H9 (cell line): ENCODE data around the gene MLLT3. TPM values are rescaled to one million over a fixed set of nuclear protein-coding genes. Genes with fewer than 3 reads are reported as not detected.

Experiments used
- DNase-seq: peaks from one replicate; pipeline ENCODE4 v3.0.0-alpha.2; 2017
- H2AFZ ChIP-seq: one replicate; pipeline ENCODE4 v1.6.1; 2013; ENCODE audit warnings: mild to moderate bottlenecking, low read length, control low read depth, moderate library complexity
- H2AK5ac ChIP-seq: 2 replicates; pipeline ENCODE4 v1.6.1; 2013; ENCODE audit warnings: low read length, control low read depth, mixed read lengths; ENCODE audit not compliant: insufficient read length
- H2BK120ac ChIP-seq: one replicate; pipeline ENCODE4 v1.6.1; 2013; ENCODE audit warnings: low read depth, mild to moderate bottlenecking, low read length, control low read depth, inconsistent platforms; ENCODE audit not compliant: poor library complexity, severe bottlenecking
- H2BK12ac ChIP-seq: 2 replicates; pipeline ENCODE4 v1.6.1; 2013; ENCODE audit warnings: low read length, control low read depth, mixed read lengths, low read depth; ENCODE audit not compliant: insufficient read length
- H2BK15ac ChIP-seq: 2 replicates; pipeline ENCODE4 v1.6.1; 2013; ENCODE audit warnings: low read depth, low read length, control low read depth
- H2BK20ac ChIP-seq: one replicate; pipeline ENCODE4 v1.6.1; 2013; ENCODE audit warnings: low read depth, mild to moderate bottlenecking, low read length, control low read depth, inconsistent platforms; ENCODE audit not compliant: poor library complexity, severe bottlenecking
- H2BK5ac ChIP-seq: 2 replicates; pipeline ENCODE4 v1.6.1; 2013; ENCODE audit warnings: low read length, control low read depth, mixed read lengths; ENCODE audit not compliant: insufficient read length
- H3K14ac ChIP-seq: 2 replicates; pipeline ENCODE4 v1.6.1; 2013; ENCODE audit warnings: low read length, control low read depth; ENCODE audit not compliant: insufficient read depth
- H3K18ac ChIP-seq: 2 replicates; pipeline ENCODE4 v1.6.1; 2013; ENCODE audit warnings: low read depth, mild to moderate bottlenecking, mixed read lengths, low read length, control low read depth; ENCODE audit not compliant: insufficient read length
- H3K23ac ChIP-seq: 2 replicates; pipeline ENCODE4 v1.6.1; 2013; ENCODE audit warnings: low read length, control low read depth, mixed read lengths, low read depth; ENCODE audit not compliant: insufficient read length
- H3K23me2 ChIP-seq: 2 replicates; pipeline ENCODE4 v1.6.1; 2013; ENCODE audit warnings: low read depth, mild to moderate bottlenecking, mixed read lengths, low read length, control low read depth; ENCODE audit not compliant: insufficient read length, poor library complexity, severe bottlenecking
- H3K27ac ChIP-seq: 2 replicates; pipeline ENCODE4 v1.5.1; 2013; ENCODE audit warnings: low read length, control low read depth, mixed read lengths, low read depth; ENCODE audit not compliant: insufficient read length
- H3K27me3 ChIP-seq: 2 replicates; pipeline ENCODE4 v1.6.1; 2013; ENCODE audit warnings: low read length, control low read depth, inconsistent platforms; ENCODE audit not compliant: insufficient read depth
- H3K4ac ChIP-seq: 2 replicates; pipeline ENCODE4 v1.6.1; 2013; ENCODE audit warnings: low read depth, mild to moderate bottlenecking, control low read depth, inconsistent platforms, low read length, moderate library complexity
- H3K4me1 ChIP-seq: 2 replicates; pipeline ENCODE4 v1.6.1; 2013; ENCODE audit warnings: low read length, control low read depth, inconsistent platforms; ENCODE audit not compliant: insufficient read depth
- H3K4me2 ChIP-seq: 2 replicates; pipeline ENCODE4 v1.6.1; 2013; ENCODE audit warnings: low read length, control low read depth, mixed read lengths; ENCODE audit not compliant: insufficient read length, insufficient read depth
- H3K56ac ChIP-seq: 2 replicates; pipeline ENCODE4 v1.6.1; 2013; ENCODE audit warnings: low read depth, mild to moderate bottlenecking, mixed read lengths, low read length, control low read depth; ENCODE audit not compliant: insufficient read length
- H3K79me1 ChIP-seq: 2 replicates; pipeline ENCODE4 v1.6.1; 2013; ENCODE audit warnings: low read depth, mild to moderate bottlenecking, moderate library complexity, low read length, control low read depth, inconsistent platforms; ENCODE audit not compliant: insufficient read depth, poor library complexity, severe bottlenecking
- H3K79me2 ChIP-seq: 2 replicates; pipeline ENCODE4 v1.6.1; 2013; ENCODE audit warnings: low read length, control low read depth, inconsistent platforms; ENCODE audit not compliant: insufficient read depth
- H3K9ac ChIP-seq: 2 replicates; pipeline ENCODE4 v1.6.1; 2013; ENCODE audit warnings: low read length, control low read depth, mixed read lengths; ENCODE audit not compliant: insufficient read length; ENCODE audit errors: extremely low read depth
- H3K9me3 ChIP-seq: one replicate; pipeline ENCODE4 v1.6.1; 2013; ENCODE audit warnings: low read depth, low read length, inconsistent platforms; ENCODE audit not compliant: control insufficient read depth
- H3T11ph ChIP-seq: one replicate; pipeline ENCODE4 v1.6.1; 2013; ENCODE audit warnings: mild to moderate bottlenecking, low read length, control low read depth, inconsistent platforms
- H4K20me1 ChIP-seq: one replicate; pipeline ENCODE4 v1.6.1; 2013; ENCODE audit not compliant: control insufficient read depth, insufficient read length, insufficient read depth
- H4K5ac ChIP-seq: 2 replicates; pipeline ENCODE4 v1.6.1; 2013; ENCODE audit warnings: low read depth, mild to moderate bottlenecking, mixed read lengths, low read length, control low read depth; ENCODE audit not compliant: insufficient read length
- H4K8ac ChIP-seq: replicated peaks from 2 replicates; pipeline ENCODE4 v1.6.1; 2013; ENCODE audit warnings: low read length, control low read depth, mixed read lengths, low read depth; ENCODE audit not compliant: insufficient read length
- H4K91ac ChIP-seq: 2 replicates; pipeline ENCODE4 v1.6.1; 2013; ENCODE audit warnings: low read depth, mild to moderate bottlenecking, moderate library complexity, mixed read lengths, low read length, control low read depth; ENCODE audit not compliant: insufficient read length
- H3K27ac Mint-ChIP-seq, 3 experiments: 2 replicates in 2 of 3; 3 replicates in 1 of 3; pipeline ENCODE4 v1.8.0; 2020 to 2021; ENCODE audit warnings: mixed read lengths in 3 of 3, mild to moderate bottlenecking in 1 of 3, moderate library complexity in 1 of 3
- H3K27me3 Mint-ChIP-seq: 2 replicates; pipeline ENCODE4 v1.8.0; 2021; ENCODE audit warnings: low read depth, mild to moderate bottlenecking, moderate library complexity, mixed read lengths
- H3K36me3 Mint-ChIP-seq, 3 experiments: 2 replicates in 2 of 3; 3 replicates in 1 of 3; pipeline ENCODE4 v1.8.0; 2020 to 2021; ENCODE audit warnings: low read depth in 3 of 3, mixed read lengths in 3 of 3; ENCODE audit not compliant: insufficient read depth in 1 of 3
- H3K4me1 Mint-ChIP-seq, 2 experiments: 2 replicates each; pipeline ENCODE4 v1.8.0; 2020; ENCODE audit warnings: mixed read lengths in 2 of 2
- H3K4me3 Mint-ChIP-seq, 2 experiments: 2 replicates in 1 of 2; 3 replicates in 1 of 2; pipeline ENCODE4 v1.8.0; 2020 to 2021; ENCODE audit warnings: mild to moderate bottlenecking in 2 of 2, mixed read lengths in 2 of 2, moderate library complexity in 1 of 2
- H3K9me3 Mint-ChIP-seq, 2 experiments: 2 replicates in 1 of 2; 3 replicates in 1 of 2; pipeline ENCODE4 v1.8.0; 2020; ENCODE audit warnings: mild to moderate bottlenecking in 2 of 2, mixed read lengths in 2 of 2, moderate library complexity in 1 of 2
- CTCF ChIP-seq: fragments of 200-600 bp; sonication (generic); conservative IDR thresholded peaks from 3 replicates; pipeline ENCODE4 v1.8.0; 2021; ENCODE audit warnings: antibody characterized with exemption, mild to moderate bottlenecking
- WGBS: extraction: QIAGEN DNeasy Blood & Tissue Kit; methylation state at CpG from one replicate; pipeline ENCODE4 v1.1.7; 2013; ENCODE audit warnings: missing lambda C conversion rate, low lambda C conversion rate, mixed read lengths; ENCODE audit not compliant: insufficient read length; ENCODE audit errors: extremely low coverage; 5-methylcytosine and 5-hydroxymethylcytosine counted together
- total RNA-seq: library from RNA; stranded (reverse); gene quantifications from 2 replicates; pipeline ENCODE4 v1.2.1, GENCODE V29; 2021

Gene MLLT3
- total RNA-seq, 1 experiment from 2014 or later: 3.9 TPM

DNA sequence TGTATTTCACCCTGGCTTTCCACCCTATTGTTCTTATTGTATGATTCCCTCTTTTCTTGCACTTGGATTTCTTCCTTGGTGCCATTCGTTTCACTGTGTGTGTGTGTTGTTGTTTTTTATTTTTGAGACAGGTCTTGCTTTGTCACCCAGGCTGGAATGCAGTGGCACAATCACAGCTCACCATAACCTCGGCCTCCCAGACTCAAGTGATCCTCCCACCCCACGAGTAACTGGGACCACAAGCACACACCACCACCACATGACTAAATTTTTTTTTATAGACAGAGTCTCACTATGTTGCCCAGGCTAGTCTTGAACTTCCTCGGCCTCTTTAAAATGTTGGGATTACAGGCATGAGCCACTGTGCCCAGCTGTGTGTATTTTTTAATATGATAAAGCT lies 72.0 kb downstream of the MLLT3 start:
- no CpG with 5 or more reads among the region's 4 CpGs for WGBS
- TF ChIP-seq CTCF: no peak

More for the DNA sequence above, 72.0 kb downstream of the MLLT3 start:
- Histone ChIP-seq H3K4me2 (no peak overlapping the region), H3K14ac (no peak overlapping the region), H2BK15ac (no peak overlapping the region), H3K56ac (no peak overlapping the region), H4K20me1 (no peaks in the 10 kb centered on the region), H3T11ph (no peak overlapping the region), H4K8ac (no peak overlapping the region), H3K79me2 (no peaks in the 10 kb centered on the region), H2AFZ (no peak overlapping the region), H3K79me1 (no peaks in the 10 kb centered on the region), H4K91ac (no peak overlapping the region), H2BK5ac (no peak overlapping the region), H3K23me2 (no peaks in the 10 kb centered on the region), H3K18ac (no peak overlapping the region), H3K9ac (no peak overlapping the region), H2BK20ac (no peak overlapping the region), H3K9me3 (no peaks in the 10 kb centered on the region), H3K4me1 (peaks cover 4% of the 10 kb centered on the region; the same call in 1 of the 2 replicates), H2AK5ac (no peak overlapping the region), H3K27ac (no peak overlapping the region), H3K27me3 (no peaks in the 10 kb centered on the region), H2BK12ac (no peak overlapping the region), H3K4ac (no peak overlapping the region), H2BK120ac (no peak overlapping the region), H3K23ac (no peak overlapping the region), H4K5ac (no peak overlapping the region)
- Mint-ChIP-seq H3K27me3 (no peaks in the 10 kb centered on the region), H3K9me3 (no peaks in the 10 kb centered on the region), H3K36me3 (no peaks in the 10 kb centered on the region), H3K4me1 (peaks cover 6 to 22% of the 10 kb centered on the region in 2 experiments), H3K27ac (no peak overlapping the region; a peak in 1 of 7 replicates), H3K4me3 (no peak overlapping the region)
- DNase-seq: no peak
